ENCODE measurements around the gene DTWD1. TPM values are rescaled to one million over a fixed set of nuclear protein-coding genes. Genes with fewer than 3 reads are reported as not detected.
"Not testable (repeated sequence)": the region's sequence is repeated elsewhere in the genome, so short reads cannot be mapped to it uniquely, and the experiment has no call there.

The DTWD1 gene, protein sequence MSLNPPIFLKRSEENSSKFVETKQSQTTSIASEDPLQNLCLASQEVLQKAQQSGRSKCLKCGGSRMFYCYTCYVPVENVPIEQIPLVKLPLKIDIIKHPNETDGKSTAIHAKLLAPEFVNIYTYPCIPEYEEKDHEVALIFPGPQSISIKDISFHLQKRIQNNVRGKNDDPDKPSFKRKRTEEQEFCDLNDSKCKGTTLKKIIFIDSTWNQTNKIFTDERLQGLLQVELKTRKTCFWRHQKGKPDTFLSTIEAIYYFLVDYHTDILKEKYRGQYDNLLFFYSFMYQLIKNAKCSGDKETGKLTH
- total RNA-seq (24.1 and 37.0 TPM in 2 replicates), polyA plus RNA-seq (14.2 and 23.4 TPM in 2 replicates)

DNA sequence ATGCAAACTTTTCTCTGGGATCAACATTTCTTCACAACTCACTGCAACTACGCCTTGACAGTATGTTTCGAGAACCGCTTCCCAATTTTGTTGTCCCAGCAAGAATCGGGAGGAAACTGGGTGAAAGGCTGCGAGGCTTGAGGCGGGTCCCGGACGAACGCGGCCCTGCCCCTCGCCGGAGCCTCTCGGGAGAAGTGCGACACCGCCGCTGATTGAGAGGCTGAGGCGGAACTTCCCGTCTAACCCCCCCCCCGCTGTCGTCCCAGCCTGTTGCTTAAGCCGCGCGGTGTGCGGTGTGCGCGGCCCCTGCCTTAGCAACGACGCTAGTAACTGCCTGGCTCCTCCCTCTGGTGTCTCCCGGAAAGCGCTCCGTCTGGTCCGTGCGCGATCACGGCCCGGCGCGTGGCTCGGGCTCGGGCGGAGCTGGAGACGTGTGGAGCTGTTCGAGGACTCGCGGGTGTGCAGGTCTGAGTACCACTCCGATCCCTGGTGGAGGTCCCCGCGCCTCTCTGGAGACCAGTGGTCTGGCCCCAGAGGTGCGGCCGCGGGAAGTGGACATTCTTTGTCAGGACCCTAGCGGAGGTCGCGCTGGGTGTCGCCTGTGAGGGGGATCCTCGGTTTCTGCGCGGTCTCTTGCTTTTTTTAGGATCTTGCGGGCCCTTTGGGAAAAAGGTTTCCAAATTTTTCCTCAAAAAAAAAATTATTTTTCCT is at the start of gene DTWD1, which contains the start of gene FAM227B:
Gene DTWD1 (plus strand): TSS at position 391 of the 711 bp plus-strand sequence. CDS start 4,120 bp downstream, outside the sequence.
Gene FAM227B (minus strand): TSS at position 161 of the 711 bp plus-strand sequence. CDS start 5,647 bp downstream, outside the sequence.
- under 1% methylated on average over 54 of the region's 59 CpGs for WGBS (ENCODE audit: low lambda C conversion rate, missing lambda C conversion rate)
- TF ChIP-seq EZH2 (IDR thresholded peaks at IDR 0.05; ENCODE audit: borderline replicate concordance), result no peak
- no peak for TF ChIP-seq CTCF (IDR thresholded peaks at IDR 0.05; ENCODE audit: poor library complexity)
- no peak for TF ChIP-seq EZH2phosphoT487 (IDR thresholded peaks at IDR 0.05; ENCODE audit: low read depth, severe bottlenecking, unreplicated experiment)
- H3K4me1 ChIP-seq (ENCODE audit: insufficient read depth), result peaks cover 18% of the 10 kb centered on the region
- H2AFZ ChIP-seq, result peak within 1 kb of the TSS; percentile 72
- H3K9me3 ChIP-seq (ENCODE audit: low read depth), result no peaks in the 10 kb centered on the region
- peak; percentile 98 for DNase-seq (ENCODE audit: low spot score)
- peak within 1 kb of the TSS; percentile 40 for H3K4me3 ChIP-seq
- H3K27ac ChIP-seq, result peak within 1 kb of the TSS; percentile 90
- H3K79me2 ChIP-seq, result peaks cover 26% of the 10 kb centered on the region
- H4K20me1 ChIP-seq (ENCODE audit: insufficient read depth, poor library complexity, severe bottlenecking), result no peaks in the 10 kb centered on the region
- H3K36me3 ChIP-seq (replicated peaks; ENCODE audit: insufficient read depth, low read depth), result no peaks in the 10 kb centered on the region
- no peaks in the 10 kb centered on the region for H3K9me2 ChIP-seq (replicated peaks; ENCODE audit: insufficient read depth)
- H3K27me3 ChIP-seq, result no peaks in the 10 kb centered on the region
- H3K4me2 ChIP-seq, result peak within 1 kb of the TSS; percentile 81

GRCh38 chr15:49573421-49573820 is 47.4 kb upstream of the DTWD1 start:
- Histone ChIP-seq H3K4me3 (no peak overlapping the region), H3K4me1 (ENCODE audit: insufficient read depth) (no peaks in the 10 kb centered on the region), H3K27me3 (no peaks in the 10 kb centered on the region), H4K20me1 (ENCODE audit: insufficient read depth, poor library complexity, severe bottlenecking) (no peaks in the 10 kb centered on the region), H3K27ac (no peak overlapping the region), H2AFZ (no peak overlapping the region), H3K9me3 (ENCODE audit: low read depth) (no peaks in the 10 kb centered on the region), H3K79me2 (no peaks in the 10 kb centered on the region), H3K9me2 (replicated peaks; ENCODE audit: insufficient read depth) (no peaks in the 10 kb centered on the region), H3K36me3 (replicated peaks; ENCODE audit: insufficient read depth, low read depth) (no peaks in the 10 kb centered on the region), H3K4me2 (no peak overlapping the region)
- no peak for DNase-seq (ENCODE audit: low spot score)
- WGBS (ENCODE audit: low lambda C conversion rate, missing lambda C conversion rate), result 100% methylated on average over 1 of the region's 1 CpG
- TF ChIP-seq EZH2phosphoT487 (IDR thresholded peaks at IDR 0.05; ENCODE audit: low read depth, severe bottlenecking, unreplicated experiment), result no peak
- TF ChIP-seq EZH2 (IDR thresholded peaks at IDR 0.05; ENCODE audit: borderline replicate concordance), result no peak
- TF ChIP-seq CTCF (IDR thresholded peaks at IDR 0.05; ENCODE audit: poor library complexity), result no peak

GRCh38 chr15:49589030-49589429 is 31.8 kb upstream of the DTWD1 start:
- H3K27me3 ChIP-seq, result no peaks in the 10 kb centered on the region
- H2AFZ ChIP-seq, result no peak overlapping the region
- DNase-seq (ENCODE audit: low spot score), result no peak
- no peaks in the 10 kb centered on the region for H3K4me1 ChIP-seq (ENCODE audit: insufficient read depth)
- H4K20me1 ChIP-seq (ENCODE audit: insufficient read depth, poor library complexity, severe bottlenecking), result no peaks in the 10 kb centered on the region
- H3K4me3 ChIP-seq, result no peak overlapping the region
- H3K36me3 ChIP-seq (replicated peaks; ENCODE audit: insufficient read depth, low read depth), result no peaks in the 10 kb centered on the region
- H3K4me2 ChIP-seq, result no peak overlapping the region
- TF ChIP-seq CTCF (IDR thresholded peaks at IDR 0.05; ENCODE audit: poor library complexity) (no peak), EZH2 (IDR thresholded peaks at IDR 0.05; ENCODE audit: borderline replicate concordance) (no peak), EZH2phosphoT487 (IDR thresholded peaks at IDR 0.05; ENCODE audit: low read depth, severe bottlenecking, unreplicated experiment) (no peak)
- H3K9me2 ChIP-seq (replicated peaks; ENCODE audit: insufficient read depth), result no peaks in the 10 kb centered on the region
- no peaks in the 10 kb centered on the region for H3K79me2 ChIP-seq
- H3K9me3 ChIP-seq (ENCODE audit: low read depth), result no peaks in the 10 kb centered on the region
- H3K27ac ChIP-seq, result no peak overlapping the region

DNA sequence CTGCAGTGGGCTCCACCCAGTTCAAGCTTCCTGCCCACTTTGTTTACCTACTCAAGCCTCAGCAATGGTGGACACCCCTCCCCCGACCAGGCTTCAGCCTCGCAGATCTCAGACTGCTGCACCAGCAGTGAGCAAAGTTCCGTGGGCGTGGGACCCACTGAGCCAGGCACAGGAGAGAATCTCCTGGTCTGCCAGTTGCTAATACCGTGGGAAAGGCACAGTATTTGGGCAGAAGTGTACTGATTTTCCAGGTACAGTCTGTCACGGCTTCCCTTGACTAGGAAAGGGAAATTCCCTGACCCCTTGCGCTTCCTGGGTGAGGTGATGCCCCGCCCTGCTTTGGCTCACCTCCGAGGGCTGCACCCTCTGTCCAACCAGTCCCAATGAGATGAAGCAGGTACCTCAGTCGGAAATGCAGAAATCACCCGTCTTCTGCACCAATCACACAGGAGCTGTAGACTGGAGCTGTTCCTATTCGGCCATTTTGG is 28.0 kb upstream of the DTWD1 start:
- not testable (repeated sequence) for H3K27ac ChIP-seq; H3K4me2 ChIP-seq; H3K9me3 ChIP-seq (ENCODE audit: low read depth); H3K79me2 ChIP-seq; H3K4me3 ChIP-seq; H3K36me3 ChIP-seq (replicated peaks; ENCODE audit: insufficient read depth, low read depth); H2AFZ ChIP-seq; H4K20me1 ChIP-seq (ENCODE audit: insufficient read depth, poor library complexity, severe bottlenecking); H3K27me3 ChIP-seq; H3K9me2 ChIP-seq (replicated peaks; ENCODE audit: insufficient read depth); DNase-seq (ENCODE audit: low spot score); H3K4me1 ChIP-seq (ENCODE audit: insufficient read depth)
- WGBS (ENCODE audit: low lambda C conversion rate, missing lambda C conversion rate), result 90% methylated on average over 12 of the region's 12 CpGs

Measured in hepatocyte (in vitro differentiated cells).